HG03521 (cell line): ENCODE measurements around the gene SMYD2.
A peak's percentile ranks its signal among the peaks of the same experiment; 100 is the strongest.
"Not testable (repeated sequence)": the region's sequence is repeated elsewhere in the genome, so short reads cannot be mapped to it uniquely, and the experiment has no call there.

Source experiments
- ATAC-seq: cut with Tn5 transposase; IDR thresholded peaks from one replicate; pipeline ENCODE4 v1.9.1; 2021; ENCODE audit warnings: mild to moderate bottlenecking, moderate library complexity; ENCODE audit not compliant: unreplicated experiment

Gene SMYD2

GRCh38 chr1:214271174-214271858, 9.6 kb upstream of the SMYD2 start:
- no peak for ATAC-seq

DNA sequence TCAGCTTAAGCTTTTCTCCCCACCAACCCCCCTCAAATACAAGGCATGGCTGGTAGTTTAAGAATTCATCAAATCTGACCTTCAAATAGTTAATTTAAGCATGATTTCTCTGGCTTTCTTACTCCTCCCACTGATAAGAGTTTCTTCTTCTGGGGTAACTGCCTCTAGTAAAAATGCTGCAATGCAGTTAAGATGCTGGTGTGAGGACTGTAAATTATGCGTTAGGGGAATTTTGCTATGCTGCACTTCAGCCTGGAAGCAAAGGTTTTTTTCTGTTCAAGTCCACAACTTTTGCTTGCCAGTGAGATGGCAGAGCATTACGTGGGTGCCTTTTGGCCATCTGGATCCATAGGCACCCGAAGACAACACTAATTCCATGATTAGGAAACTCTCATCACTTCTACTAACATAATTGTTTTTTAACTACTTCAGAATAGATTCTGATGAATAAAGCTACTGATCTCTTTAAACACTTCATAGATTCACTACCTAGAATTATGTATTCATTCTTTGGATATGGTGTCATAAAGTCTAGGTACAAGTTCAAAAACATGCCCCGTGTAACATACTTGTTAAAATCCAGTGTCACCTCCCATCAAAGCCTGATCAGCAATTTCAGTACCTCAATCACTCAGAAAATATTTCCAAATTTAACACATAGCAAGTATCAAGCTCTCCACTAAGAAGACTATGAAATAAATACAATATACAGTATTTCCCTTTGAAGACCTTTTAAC, 8.8 kb upstream of the SMYD2 start:
- no peak for ATAC-seq

DNA sequence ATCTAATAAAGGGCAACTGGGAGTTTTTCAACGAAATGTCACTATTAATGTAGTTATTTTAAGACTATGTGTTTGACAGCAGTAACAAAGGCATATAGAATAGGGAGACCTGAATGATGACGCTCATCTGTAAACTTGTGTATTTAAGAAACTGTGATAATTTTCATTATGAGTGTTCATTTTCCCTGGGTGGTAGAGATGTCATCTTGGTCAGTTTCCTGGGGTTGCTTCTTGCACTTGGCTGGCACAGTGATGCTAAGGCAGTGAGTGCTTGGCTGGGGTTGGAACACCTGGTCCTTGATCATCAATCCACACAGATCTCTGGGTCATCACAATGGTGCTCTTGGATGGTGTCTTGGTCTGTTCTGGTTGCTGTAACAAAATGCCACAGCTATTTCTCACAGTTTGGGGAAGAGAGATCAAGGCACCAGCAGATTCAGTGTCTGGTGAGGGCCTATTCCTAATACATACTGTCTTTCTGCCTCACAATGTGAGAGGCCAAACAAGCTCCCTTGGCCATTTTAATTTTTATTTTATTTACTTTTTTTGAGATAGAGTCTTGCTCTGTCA, 7.9 kb upstream of the SMYD2 start:
- no peak for ATAC-seq

DNA sequence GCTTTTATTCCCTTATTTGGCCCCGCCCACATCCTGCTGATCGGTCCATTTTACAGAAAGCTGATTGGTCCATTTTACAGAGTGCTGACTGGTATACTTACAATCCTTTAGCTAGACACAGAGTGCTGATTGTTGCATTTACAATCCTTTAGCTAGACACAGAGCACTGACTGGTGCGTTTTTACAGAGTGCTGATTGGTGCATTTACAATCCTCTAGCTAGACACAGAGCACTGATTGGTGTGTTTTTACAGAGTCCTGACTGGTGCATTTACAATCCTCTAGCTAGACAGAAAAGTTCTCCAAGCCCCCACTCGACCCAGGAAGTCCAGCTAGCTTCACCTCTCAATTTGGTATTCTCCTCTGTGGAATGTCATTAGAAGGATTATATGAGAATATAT, 5.3 kb upstream of the SMYD2 start:
- ATAC-seq: not testable (repeated sequence)

DNA sequence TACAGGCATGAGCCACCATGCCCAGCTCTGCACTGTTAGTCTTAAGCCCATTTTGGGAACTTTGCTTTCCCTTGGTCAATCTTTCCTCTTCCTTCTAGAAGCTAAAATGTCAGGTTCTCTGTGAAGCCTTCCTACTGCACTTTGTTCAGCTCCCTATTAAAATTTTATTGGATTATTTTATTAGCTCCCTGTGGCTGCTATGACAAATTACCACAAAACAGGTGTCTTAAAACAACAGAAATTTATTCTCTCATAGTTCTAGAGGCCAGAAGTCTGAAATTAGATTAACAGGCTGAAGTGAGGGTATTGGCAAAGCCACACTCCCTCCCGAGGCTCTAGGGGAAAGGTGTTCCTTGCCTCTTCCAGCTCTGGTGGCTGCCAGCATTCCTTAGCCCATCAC, 4.2 kb upstream of the SMYD2 start:
- ATAC-seq: no peak

GRCh38 chr1:214277704-214278635, 3.0 kb upstream of the SMYD2 start:
- ATAC-seq: no peak

GRCh38 chr1:214280386-214281020, 456 bp upstream of the SMYD2 start:
- peak; percentile 43 for ATAC-seq

DNA sequence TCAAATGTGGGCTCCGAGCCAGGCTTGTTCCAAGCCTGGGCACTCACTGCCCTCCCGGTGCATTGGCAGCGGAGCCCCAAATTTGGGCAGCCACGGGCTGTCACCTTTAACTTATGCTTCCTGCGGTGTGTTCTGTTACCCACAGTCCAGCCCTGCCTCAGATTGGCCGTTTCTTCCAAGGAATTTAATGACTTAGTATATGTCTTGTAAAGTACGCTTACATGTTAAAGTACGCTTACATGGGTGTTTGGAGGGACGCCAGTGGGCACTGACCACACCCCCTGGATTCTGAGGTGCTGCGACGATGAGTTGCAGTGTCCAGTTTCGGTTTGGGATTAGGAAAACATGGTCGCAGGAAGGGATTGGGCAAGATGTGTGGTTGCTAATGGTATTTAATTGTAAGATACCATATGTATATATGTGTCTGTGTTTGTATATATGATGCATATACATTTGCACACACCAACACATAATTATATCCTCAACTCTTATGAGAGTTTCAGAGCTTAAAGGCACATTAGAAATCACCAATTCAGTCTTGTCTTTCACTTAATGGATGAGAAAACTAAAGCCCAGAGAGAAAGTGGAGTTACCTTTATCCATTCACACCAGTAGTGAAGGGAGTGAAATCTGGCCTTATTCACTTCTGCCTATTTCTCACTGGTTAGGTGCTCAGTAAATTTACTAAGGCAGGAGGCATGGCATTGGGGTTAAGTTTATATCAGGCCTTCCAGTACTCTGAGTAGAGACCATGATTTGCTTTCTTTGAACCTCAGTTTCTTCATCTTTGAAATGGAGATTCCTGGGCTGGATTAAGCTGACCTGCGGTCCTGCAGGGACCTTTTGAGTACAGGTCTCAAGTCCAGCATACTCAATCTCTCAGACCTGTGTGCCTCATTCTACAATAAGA, 1.0 kb downstream of the SMYD2 start:
- ATAC-seq: no peak

DNA sequence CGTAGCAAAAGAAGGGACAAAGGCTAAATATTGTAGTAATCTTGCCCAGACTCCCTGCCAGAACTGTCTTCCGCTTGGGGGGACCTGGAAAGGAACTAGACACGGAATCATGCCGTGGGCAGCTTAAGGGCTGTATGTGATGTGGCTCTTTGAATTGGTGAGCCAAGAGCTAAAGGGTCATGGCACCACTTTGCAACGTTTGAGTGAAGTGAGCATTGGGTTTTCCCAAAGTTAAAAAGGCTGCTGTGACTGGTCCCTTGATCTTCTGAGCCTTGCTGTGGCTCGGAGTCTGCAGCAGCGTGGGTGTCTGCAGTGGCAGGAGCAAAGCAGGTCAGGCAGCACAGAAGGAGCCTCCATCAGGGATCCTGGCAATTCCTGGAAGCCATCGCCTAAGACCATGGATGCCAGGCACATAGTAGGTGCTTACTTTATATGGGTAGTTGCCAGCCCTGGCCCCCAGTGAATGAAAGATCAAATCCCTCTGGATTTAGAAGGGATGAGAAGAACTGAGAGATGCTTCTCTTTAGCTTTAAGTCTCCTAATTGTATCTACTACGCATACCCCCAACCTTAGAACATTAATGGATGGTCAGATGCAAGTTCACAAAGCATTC, 1.8 kb downstream of the SMYD2 start:
- ATAC-seq: no peak

DNA sequence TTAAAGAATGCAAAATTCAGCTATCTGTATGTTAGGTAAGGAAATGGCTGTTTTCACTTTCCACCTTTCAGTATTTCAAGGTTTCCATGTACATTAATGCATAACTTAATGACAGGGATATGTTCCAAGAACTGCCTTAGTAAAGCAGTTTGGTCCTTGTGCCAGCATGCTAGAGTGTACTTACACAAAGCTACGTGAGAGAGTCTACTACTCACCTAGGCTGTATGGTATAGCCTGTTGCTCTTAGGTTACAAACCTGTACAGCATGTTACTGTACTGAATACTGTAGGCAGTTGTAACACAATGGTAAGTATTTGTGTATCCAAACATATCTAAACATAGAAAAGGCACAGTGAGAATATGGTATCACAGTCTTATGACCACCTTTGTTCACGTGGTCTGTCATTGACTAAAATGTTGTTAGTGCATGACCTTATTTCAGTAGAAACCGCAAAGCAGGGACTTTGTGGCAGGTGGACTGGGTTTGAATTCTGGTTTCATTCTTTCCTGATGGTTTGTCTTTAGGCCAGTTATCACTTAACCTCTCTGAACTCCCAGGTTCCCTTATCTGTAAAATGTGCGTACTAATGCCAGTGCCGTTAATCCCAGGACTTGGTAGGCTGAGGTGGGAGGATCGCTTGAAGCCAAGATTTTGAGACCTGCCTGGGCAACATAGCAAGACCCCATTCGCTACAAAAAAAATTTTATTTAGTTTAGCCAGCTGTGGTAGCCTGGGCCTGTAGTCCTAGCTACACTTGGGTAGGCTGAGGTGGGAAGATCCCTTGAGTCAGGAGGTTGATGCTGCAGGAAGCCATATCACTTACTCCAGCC, 4.9 kb downstream of the SMYD2 start:
- no peak for ATAC-seq

- ATAC-seq: no peak
These were observed 6.9 kb downstream of the SMYD2 start for GRCh38 chr1:214287884-214288283.

- ATAC-seq: no peak
These were observed 8.8 kb downstream of the SMYD2 start for GRCh38 chr1:214289574-214290272.

- ATAC-seq: no peak
These were observed 9.6 kb downstream of the SMYD2 start for GRCh38 chr1:214290424-214291037.

DNA sequence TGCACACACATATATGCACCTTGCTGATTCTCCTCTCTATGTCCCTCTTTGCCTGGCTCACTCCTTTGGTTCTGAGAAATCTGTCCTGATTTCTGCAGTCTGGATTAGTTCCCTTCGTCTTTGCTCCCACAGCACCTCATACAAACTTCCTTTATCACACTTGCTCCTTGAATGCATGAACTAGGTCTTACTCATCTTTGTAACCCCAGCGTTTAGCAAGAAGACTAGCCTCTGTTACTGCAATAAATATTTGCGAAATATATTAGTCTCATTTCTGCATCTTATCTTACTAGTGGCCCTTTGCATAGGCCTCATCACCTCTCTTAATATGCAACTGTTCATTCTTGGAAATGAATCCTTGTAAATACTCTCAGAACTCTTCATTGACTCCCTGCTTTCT, 11.4 kb downstream of the SMYD2 start:
- no peak for ATAC-seq

DNA sequence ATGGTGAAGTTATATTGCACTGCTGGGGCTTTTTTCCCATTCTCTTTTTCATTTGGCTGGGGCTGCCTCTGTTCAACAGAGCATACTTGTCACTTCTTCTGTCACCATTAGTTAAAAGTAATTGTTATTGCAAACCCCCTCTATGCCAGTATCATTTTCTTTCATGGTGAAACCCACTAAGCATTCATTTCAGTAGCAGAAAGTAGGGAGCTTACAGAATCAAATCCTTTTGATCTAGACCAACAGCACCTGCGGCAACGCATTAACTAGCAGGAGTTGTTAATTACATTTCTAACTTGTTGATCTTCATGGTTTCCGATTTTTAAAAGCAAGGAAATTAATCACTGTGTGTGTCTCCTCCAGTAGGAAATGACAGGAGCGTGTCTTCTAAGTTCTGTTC, 15.0 kb downstream of the SMYD2 start:
- no peak for ATAC-seq

DNA sequence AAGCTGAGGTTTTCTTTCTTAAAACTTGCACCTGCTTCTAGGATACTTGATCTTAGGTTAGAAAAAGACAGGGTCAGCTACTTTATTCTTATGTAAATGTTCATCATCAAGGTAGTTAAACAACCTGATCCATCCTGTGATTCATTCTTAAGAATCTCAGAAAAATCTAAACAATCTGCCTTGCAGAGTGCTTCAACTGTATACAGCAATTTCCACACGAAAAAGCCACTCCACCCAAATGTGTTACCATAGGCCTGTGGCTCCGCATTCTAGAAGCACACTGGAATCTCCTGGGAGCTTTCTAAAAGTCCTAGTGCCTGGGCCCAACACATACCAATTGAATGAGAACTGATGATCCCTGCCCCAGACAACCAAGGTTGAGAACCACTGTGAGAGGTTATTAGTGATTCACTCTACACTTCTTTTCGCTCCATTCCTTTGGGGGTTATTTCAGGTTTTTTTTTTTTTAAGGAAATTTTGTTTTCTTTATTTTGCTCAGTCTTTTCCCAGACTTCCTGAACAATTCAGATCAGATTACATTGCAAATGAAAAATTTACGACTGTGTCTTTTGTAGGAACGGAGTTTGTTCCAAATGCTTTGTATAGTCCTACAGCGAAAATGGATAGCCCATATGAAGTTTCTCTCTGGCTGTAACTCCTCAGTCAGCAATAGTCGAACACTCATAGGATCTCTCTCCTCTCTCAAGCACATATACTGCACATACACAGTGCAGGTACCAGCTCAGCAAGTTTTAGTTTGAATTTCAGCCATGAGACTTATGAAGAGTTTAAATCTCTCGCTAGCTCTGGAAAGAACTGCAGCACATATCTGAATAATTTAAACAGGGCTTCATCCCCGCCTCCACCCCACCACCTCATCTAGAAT, 16.1 kb downstream of the SMYD2 start:
- ATAC-seq: no peak
